ENCODE results near the gene HK1.

GRCh38 chr10:69389827-69390490 lies 111.7 kb downstream of the HK1 start:
- TF ChIP-seq CTCF (IDR thresholded peaks at IDR 0.05; ENCODE audit: borderline replicate concordance, extremely low read depth, low read length, poor library complexity, severe bottlenecking) (no peak), EZH2 (IDR thresholded peaks at IDR 0.05; ENCODE audit: borderline replicate concordance, low read depth, low read length, severe bottlenecking) (no peak)
